Measurements from ENCODE around the gene ASTL.

ASTL gene

DNA sequence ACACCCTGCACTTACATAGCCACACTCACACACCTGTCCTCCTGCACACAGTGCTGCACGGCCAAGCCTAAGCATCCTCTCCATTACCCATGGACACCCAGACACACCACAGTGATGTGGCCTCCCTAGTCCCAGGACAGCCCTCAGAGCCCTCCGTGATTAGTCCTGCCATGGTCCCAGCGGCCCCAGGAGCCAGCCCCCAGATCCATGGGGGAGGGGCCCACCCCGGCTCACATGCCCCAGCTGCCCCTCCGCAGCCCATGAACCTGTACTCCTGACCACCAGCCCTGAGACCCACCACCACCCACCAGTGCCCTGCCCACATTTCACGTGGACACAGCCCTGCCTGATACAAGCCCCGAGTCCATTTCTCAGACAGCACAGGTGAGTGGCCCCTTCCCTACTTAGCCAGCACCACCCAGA, 15.0 kb upstream of the ASTL start:
- H3K9me3 Mint-ChIP-seq: no peaks in the 10 kb centered on the region
- H3K27ac Mint-ChIP-seq: no peak overlapping the region
- TF ChIP-seq, protein P1, sequence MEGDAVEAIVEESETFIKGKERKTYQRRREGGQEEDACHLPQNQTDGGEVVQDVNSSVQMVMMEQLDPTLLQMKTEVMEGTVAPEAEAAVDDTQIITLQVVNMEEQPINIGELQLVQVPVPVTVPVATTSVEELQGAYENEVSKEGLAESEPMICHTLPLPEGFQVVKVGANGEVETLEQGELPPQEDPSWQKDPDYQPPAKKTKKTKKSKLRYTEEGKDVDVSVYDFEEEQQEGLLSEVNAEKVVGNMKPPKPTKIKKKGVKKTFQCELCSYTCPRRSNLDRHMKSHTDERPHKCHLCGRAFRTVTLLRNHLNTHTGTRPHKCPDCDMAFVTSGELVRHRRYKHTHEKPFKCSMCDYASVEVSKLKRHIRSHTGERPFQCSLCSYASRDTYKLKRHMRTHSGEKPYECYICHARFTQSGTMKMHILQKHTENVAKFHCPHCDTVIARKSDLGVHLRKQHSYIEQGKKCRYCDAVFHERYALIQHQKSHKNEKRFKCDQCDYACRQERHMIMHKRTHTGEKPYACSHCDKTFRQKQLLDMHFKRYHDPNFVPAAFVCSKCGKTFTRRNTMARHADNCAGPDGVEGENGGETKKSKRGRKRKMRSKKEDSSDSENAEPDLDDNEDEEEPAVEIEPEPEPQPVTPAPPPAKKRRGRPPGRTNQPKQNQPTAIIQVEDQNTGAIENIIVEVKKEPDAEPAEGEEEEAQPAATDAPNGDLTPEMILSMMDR (IDR thresholded peaks at IDR 0.05): no peak
- peaks cover under 1% of the 10 kb centered on the region for H3K27me3 Mint-ChIP-seq (ENCODE audit: low read depth, poor library complexity)
- no peaks in the 10 kb centered on the region for H3K36me3 Mint-ChIP-seq (ENCODE audit: low read depth)
- peaks cover 48% of the 10 kb centered on the region for H3K4me1 Mint-ChIP-seq
- DNase-seq: no peak
- no peak overlapping the region for H3K4me3 Mint-ChIP-seq

DNA sequence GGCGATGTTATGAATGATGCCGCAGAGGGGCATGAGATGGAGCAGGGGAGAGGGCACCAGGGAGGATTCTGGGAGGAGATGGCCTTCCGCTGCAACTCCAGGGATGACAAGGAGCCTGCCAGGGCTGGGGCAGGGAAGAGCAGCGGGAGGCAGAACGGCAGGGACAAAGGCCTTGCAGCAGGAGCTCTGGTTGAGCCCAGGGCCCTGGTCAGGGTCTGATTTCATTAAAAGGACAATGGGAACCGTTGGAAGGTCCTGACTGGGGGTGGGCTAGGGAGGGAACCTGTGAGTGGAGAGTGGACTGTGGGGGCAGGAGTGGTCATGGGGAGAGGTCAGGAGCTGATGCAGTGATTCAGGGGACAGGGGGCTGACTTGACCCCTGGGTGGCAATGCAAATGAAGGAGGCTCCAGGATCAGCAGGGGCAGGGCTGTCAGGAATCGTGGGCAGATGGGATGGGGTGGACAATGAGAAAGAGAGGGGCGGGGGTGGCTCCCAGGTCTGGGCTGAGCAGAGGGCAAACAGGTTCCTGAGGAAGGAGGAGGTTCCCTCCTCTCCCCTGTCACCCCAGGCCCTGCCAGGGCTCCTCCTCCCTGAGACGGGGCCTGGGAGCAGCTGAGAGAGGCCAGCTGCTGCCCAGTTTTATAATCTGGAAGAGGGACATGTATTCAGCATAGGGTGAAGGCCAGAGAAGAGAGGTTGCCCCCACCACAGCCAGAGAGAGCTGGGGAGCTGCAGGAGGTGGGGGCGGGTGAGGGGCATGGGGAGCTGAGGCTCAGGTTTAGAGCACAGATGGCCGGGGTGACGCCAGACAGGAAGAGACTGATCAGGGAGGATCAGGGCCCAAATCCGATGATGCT, 14.2 kb upstream of the ASTL start:
- no peak for DNase-seq
- H3K9me3 Mint-ChIP-seq: no peaks in the 10 kb centered on the region
- H3K27me3 Mint-ChIP-seq (ENCODE audit: low read depth, poor library complexity): no peaks in the 10 kb centered on the region
- no peaks in the 10 kb centered on the region for H3K36me3 Mint-ChIP-seq (ENCODE audit: low read depth)
- H3K4me1 Mint-ChIP-seq: peaks cover 48% of the 10 kb centered on the region
- H3K4me3 Mint-ChIP-seq: no peak overlapping the region
- peak overlapping the region; percentile 79 for H3K27ac Mint-ChIP-seq
- TF ChIP-seq, protein P1 (IDR thresholded peaks at IDR 0.05): no peak

DNA sequence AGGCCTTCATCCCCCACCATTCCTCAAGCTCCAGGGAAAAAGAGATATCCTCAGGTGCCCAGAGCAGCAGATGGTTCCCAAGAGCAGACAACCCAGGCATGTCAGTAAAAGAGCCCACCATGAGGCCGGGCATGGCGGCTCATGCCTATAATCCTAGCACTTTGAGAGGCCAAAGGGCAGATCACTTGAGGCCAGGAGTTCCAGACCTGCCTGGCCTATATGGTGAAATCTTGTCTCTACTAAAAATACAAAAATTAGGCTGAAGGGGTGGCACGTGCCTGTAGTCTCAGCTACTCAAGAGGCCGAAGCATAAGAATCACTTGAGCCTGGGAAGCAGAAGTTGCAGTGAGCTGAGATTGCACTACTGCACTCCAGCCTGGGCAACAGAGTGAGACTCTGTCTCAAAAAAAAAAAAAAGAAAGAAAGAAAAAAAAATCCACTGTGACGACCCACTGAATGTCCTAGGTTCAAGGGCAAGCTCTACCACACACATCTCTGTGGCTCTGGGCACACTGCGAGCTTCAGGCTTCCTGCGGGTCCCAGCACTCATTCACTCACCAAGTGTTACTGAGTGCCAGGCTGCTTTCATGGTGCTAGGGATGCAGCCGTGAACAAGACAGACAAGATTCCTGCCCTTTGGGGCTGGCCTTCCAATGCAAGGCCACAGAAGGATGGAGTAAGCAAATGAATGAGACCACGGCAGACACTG, 13.4 kb upstream of the ASTL start:
- no peak overlapping the region for H3K4me3 Mint-ChIP-seq
- TF ChIP-seq, protein P1 (IDR thresholded peaks at IDR 0.05): no peak
- H3K27ac Mint-ChIP-seq: peak overlapping the region; percentile 79
- H3K27me3 Mint-ChIP-seq (ENCODE audit: low read depth, poor library complexity): peaks cover 5% of the 10 kb centered on the region
- DNase-seq: no peak
- no peaks in the 10 kb centered on the region for H3K9me3 Mint-ChIP-seq
- peaks cover 53% of the 10 kb centered on the region for H3K4me1 Mint-ChIP-seq
- no peaks in the 10 kb centered on the region for H3K36me3 Mint-ChIP-seq (ENCODE audit: low read depth)

DNA sequence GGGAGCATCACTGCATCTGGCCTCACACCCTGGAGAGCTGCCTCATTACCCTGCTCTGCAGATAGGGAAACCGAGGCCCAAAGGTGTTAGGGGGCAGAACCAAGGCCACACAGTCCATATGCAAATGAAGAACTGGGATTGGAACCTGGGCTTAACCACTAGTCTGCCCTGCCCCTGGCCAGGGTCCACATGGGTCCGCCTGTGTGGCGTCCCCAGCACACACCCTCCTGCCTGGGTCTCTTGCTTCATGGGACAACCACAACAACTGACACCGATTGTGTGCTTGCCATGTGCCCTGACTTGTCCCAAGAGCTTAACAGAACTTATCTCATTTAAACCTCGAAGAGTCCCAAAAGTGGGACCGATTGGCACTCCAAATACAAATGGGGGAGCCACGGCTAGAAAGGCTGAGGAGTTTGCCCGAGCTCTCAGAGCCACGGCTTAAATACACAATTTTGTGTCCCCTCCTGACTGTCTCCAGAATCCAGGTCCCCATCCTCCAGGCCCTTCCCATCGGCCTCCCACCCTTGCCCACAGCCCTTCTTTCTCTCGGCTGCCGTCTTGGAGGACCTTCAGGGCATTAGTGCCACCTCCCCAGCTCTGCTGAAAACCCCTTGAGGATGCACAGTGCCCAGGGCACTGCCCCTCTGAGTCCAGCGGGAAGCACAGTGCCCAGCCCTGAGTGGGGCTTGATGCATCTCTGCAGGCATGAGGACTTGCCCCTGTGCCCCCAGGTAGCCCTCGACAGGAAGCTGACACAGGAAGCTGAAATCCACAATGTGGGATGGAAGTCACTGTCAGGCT, 12.7 kb upstream of the ASTL start:
- H3K36me3 Mint-ChIP-seq (ENCODE audit: low read depth): no peaks in the 10 kb centered on the region
- H3K27me3 Mint-ChIP-seq (ENCODE audit: low read depth, poor library complexity): peaks cover 13% of the 10 kb centered on the region
- H3K4me1 Mint-ChIP-seq: peaks cover 59% of the 10 kb centered on the region
- TF ChIP-seq, protein P1 (IDR thresholded peaks at IDR 0.05): no peak
- no peak overlapping the region for H3K27ac Mint-ChIP-seq
- no peak overlapping the region for H3K4me3 Mint-ChIP-seq
- no peaks in the 10 kb centered on the region for H3K9me3 Mint-ChIP-seq
- no peak for DNase-seq

DNA sequence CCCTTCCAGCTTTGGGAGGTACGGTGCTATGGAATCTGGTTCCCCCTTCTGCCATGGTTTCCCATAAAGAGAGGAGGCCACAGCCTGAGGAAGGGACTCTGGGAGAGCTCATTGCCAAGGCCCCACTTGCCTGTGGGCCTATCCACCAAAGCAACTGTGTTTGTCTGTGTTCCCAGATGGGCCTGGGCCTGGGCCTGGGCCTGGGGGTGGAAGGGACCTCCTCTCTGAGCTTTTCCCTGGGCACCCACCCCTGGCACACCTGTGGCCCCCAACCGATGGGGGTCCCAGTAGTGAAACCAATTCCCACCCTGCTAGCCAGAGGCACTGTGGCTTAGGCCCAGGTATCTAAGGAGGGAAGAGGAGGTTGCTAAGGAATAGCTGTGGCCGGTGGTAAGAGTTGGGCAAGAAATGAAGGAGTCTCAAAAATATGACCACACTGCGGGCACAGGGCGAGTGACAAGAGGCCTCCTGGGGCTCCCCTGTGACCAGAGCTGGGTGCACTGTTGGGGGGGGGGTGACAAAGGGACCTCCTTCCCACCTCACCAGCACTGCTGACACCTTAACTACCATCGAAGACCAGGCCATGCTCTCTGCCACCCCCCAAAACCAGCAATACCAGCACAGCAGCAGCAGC, 11.8 kb upstream of the ASTL start:
- TF ChIP-seq, protein P1 (IDR thresholded peaks at IDR 0.05): no peak
- Mint-ChIP-seq H3K9me3 (no peaks in the 10 kb centered on the region), H3K4me3 (no peak overlapping the region), H3K27ac (no peak overlapping the region), H3K4me1 (peaks cover 52% of the 10 kb centered on the region), H3K36me3 (ENCODE audit: low read depth) (no peaks in the 10 kb centered on the region), H3K27me3 (ENCODE audit: low read depth, poor library complexity) (peaks cover 19% of the 10 kb centered on the region)
- no peak for DNase-seq

Measured in nephron progenitor cell (in vitro differentiated cells).